G401 (cell line): Measurements from ENCODE around the gene PCNX3. TPM values are rescaled to one million over a fixed set of nuclear protein-coding genes. Genes with fewer than 3 reads are reported as not detected.

Source experiments
- DNase-seq: peaks from one replicate; pipeline ENCODE4 v3.0.0-alpha.2; 2015; ENCODE audit warnings: low spot score
- in situ Hi-C: cut with HindIII; loops from 2 replicates; pipeline ENCODE4 v1.10.0; 2016; ENCODE audit warnings: low sequenced_read_pairs, mixed read lengths
- total RNA-seq: library from RNA; depleted of rRNA; stranded (reverse); fragments of >200 nt; shearing (Covaris generic); gene quantifications from 2 replicates; pipeline ENCODE4 v1.2.3, GENCODE V29; 2014; rRNA removed

The PCNX3 gene
- total RNA-seq = 27.4 and 29.0 TPM in 2 replicates

- peak; percentile 100 for DNase-seq
- in situ Hi-C loops = no loop called here
These were observed at the start of gene PCNX3 for GRCh38 chr11:65615229-65615949. PCNX3 (plus strand) TSS chr11:65615776; CDS start chr11:65616312, 536 bp downstream.

GRCh38 chr11:65569164-65569972, 46.2 kb upstream of the PCNX3 start:
- in situ Hi-C loops = no loop called here
- no peak for DNase-seq

GRCh38 chr11:65569973-65570918, 45.3 kb upstream of the PCNX3 start, which contains the start of gene ZNRD2:
ZNRD2 (plus strand) TSS chr11:65570477; CDS start chr11:65570492, 15 bp downstream.
- in situ Hi-C loops = no loop called here
- DNase-seq = peak; percentile 98

- DNase-seq = no peak
- in situ Hi-C loops = no loop called here
These were observed 44.2 kb upstream of the PCNX3 start for GRCh38 chr11:65571420-65571819.

- peak; percentile 56 for DNase-seq
- in situ Hi-C loops = no loop called here
These were observed 43.6 kb upstream of the PCNX3 start for GRCh38 chr11:65571940-65572339.

- DNase-seq = peak; percentile 89
These were observed 43.1 kb upstream of the PCNX3 start, which contains the start of gene FAM89B for GRCh38 chr11:65572356-65573051. FAM89B (plus strand) TSS chr11:65572538; CDS start chr11:65572670, 132 bp downstream.

GRCh38 chr11:65573391-65574079, 42.0 kb upstream of the PCNX3 start:
- in situ Hi-C loops = no loop called here
- DNase-seq = no peak

More at GRCh38 chr11:65572356-65573051, 43.1 kb upstream of the PCNX3 start, which contains the start of gene FAM89B:
- in situ Hi-C loops = no loop called here

- in situ Hi-C loops = no loop called here
These were observed 41.3 kb upstream of the PCNX3 start for GRCh38 chr11:65574109-65574810.

GRCh38 chr11:65574811-65575567, 40.6 kb upstream of the PCNX3 start:
- in situ Hi-C loops = no loop called here
- peak; percentile 89 for DNase-seq

More at GRCh38 chr11:65574109-65574810, 41.3 kb upstream of the PCNX3 start:
- DNase-seq = peak; percentile 70

- no peak for DNase-seq
- in situ Hi-C loops = no loop called here
These were observed 39.9 kb upstream of the PCNX3 start, which contains the start of gene EHBP1L1 for GRCh38 chr11:65575568-65576231. EHBP1L1 (plus strand) TSS chr11:65576053; CDS start chr11:65576303, 250 bp downstream.

- no peak for DNase-seq
- in situ Hi-C loops = no loop called here
These were observed 39.2 kb upstream of the PCNX3 start for GRCh38 chr11:65576232-65576866.

- DNase-seq = no peak
- in situ Hi-C loops = no loop called here
These were observed 38.5 kb upstream of the PCNX3 start for GRCh38 chr11:65576867-65577755.

GRCh38 chr11:65577756-65578109, 37.8 kb upstream of the PCNX3 start:
- no peak for DNase-seq
- in situ Hi-C loops = no loop called here

- in situ Hi-C loops = no loop called here
- no peak for DNase-seq
These were observed 37.4 kb upstream of the PCNX3 start for GRCh38 chr11:65578134-65578533.

GRCh38 chr11:65578667-65579066, 36.9 kb upstream of the PCNX3 start:
- in situ Hi-C loops = no loop called here
- no peak for DNase-seq
